Fibroblast of lung (primary cell): ENCODE data around the gene LONP2.

Experiments used
- CTCF ChIP-seq, 2 donors: IDR thresholded peaks in 1 of 2; conservative IDR thresholded peaks in 1 of 2; 1 replicate in 1 of 2; 2 replicates in 1 of 2; pipeline ENCODE4 v1.5.1; 2011 to 2012; ENCODE audit warnings: low read length in 2 of 2, control low read depth in 1 of 2, inconsistent platforms in 1 of 2, low read depth in 1 of 2, mild to moderate bottlenecking in 1 of 2
- EZH2 ChIP-seq: IDR thresholded peaks from 2 replicates; pipeline ENCODE4 v1.5.1; 2012; ENCODE audit warnings: low read length, control low read depth, mild to moderate bottlenecking; ENCODE audit errors: missing control alignments

GRCh38 chr16:48250520-48251278, 6.6 kb downstream of the LONP2 start:
- TF ChIP-seq CTCF (conservative IDR thresholded peaks at IDR 0.05 in 1 of 2, IDR thresholded peaks at IDR 0.05 in 1 of 2; ENCODE audit: low read depth in 1 of 2, low read length in 2 of 2) (no peak), EZH2 (no peak)
